Endometrial microvascular endothelial cells (primary cell): ENCODE measurements around the gene CHI3L2. TPM values are rescaled to one million over a fixed set of nuclear protein-coding genes. Genes with fewer than 3 reads are reported as not detected.

ENCODE experiments used
- in situ Hi-C: cut with HindIII; loops from 2 replicates; pipeline ENCODE4 v1.10.0; 2017; ENCODE audit warnings: low sequenced_read_pairs, low pct_unique_long_range_greater_than_20kb; ENCODE audit errors: inconsistent ontology term
- total RNA-seq: library from RNA; depleted of rRNA; stranded (reverse); fragments of >200 nt; gene quantifications from one replicate; pipeline ENCODE4 v1.2.3, GENCODE V29; 2015; ENCODE audit errors: inconsistent ontology term

The CHI3L2 gene, protein sequence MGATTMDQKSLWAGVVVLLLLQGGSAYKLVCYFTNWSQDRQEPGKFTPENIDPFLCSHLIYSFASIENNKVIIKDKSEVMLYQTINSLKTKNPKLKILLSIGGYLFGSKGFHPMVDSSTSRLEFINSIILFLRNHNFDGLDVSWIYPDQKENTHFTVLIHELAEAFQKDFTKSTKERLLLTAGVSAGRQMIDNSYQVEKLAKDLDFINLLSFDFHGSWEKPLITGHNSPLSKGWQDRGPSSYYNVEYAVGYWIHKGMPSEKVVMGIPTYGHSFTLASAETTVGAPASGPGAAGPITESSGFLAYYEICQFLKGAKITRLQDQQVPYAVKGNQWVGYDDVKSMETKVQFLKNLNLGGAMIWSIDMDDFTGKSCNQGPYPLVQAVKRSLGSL
- total RNA-seq: not detected

DNA sequence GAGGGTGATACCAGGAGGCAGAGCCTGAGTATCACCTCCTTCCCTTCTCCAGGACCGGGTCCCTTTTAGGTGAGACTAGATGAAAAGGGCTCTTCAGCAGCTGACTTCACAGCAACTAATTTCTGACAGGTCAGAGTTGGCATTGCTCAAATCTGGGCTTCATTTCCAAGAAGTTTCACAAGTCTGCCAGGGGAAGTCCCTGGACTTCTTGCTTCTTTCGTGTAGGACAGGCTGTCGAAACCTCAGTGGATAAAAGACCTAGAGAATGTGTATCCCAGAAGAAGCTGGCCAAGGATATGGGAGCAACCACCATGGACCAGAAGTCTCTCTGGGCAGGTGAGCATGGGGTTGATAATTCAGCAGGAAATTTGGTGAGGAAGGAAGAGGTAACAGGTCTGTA is at the start of gene CHI3L2:
Gene CHI3L2, plus strand, starts transcription at position 280 of the 400 bp plus-strand sequence. Its CDS starts 17 bp downstream, at position 297.
- in situ Hi-C loops: no loop called here

DNA sequence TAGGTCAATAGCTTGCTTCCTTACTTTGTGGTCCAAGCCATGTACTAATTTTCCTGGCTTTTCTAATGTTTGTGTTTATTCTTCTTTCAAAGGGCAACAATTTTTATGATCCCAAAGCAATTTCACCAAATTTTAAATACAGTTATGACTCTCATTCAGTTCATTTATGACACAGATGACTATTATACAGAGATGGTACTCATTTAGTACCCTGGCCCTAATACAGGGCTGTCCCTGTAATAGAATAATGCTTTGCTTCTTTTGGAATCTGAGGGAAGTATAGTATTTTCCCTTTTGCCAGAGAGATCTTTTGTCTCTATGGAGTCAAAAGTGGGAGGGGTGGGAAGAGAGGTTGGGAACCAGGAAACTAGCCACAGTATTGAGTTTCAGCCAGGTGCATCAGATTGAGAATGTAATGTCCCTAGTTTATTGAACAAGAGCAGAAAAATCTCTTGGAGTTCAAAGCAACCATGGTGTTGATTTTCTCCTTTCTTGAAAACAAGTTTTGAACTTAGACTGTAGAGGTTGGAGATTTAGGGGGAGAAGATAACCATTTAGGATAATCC is 47.5 kb upstream of the CHI3L2 start:
- in situ Hi-C loops: no loop called here

DNA sequence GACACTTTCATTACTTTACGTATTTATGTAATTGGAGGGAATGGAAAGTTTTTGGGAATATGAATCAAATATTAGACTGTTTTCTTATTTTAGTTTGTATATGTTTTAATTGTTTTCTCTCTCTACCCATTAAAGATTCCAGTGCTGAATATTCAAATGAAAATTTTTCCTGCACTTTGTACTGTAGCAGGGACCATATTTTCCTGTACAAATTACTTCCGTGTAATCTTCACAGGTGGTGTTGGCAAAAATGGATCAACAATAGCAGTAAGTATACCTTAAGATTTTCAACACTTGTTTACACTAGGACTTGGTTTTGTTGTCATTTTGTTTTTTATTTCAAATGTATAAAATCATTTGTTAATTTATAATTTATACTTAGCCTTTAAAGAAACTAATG is 45.5 kb upstream of the CHI3L2 start:
- in situ Hi-C loops: no loop called here

DNA sequence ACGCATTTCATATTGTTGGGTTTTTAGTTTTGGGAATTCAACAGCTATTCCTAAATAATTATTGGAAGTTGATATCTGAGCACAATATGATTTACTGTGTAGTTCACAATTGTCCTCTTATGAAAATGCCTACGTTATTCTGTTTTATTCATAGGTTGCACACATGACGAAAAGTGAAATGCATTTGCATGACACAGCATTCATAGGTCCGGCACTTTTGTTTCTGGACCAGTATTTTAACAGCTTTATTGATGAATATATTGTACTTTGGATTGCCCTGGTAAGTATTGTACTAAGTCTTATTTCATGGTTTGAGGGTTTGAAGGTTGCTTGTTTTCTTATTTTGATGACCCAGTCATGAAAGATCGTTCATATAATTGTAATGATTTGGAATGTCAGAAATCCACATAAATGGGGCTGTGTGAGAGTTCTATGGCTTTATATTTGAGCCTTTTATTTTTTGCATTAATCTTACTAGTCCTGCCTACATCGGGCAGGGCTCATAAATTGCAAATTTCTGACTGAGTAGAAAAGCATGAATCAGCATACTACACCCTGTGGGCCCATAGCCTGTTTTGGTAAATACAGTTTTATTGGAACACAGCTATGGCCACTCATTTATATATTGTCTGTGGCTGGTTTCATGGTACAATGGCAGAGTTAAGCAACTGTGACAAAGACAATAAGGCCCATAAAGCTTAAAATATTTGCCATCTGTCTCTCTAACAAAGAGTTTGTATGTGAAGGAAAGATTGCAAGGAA is 44.0 kb upstream of the CHI3L2 start:
- in situ Hi-C loops: no loop called here

DNA sequence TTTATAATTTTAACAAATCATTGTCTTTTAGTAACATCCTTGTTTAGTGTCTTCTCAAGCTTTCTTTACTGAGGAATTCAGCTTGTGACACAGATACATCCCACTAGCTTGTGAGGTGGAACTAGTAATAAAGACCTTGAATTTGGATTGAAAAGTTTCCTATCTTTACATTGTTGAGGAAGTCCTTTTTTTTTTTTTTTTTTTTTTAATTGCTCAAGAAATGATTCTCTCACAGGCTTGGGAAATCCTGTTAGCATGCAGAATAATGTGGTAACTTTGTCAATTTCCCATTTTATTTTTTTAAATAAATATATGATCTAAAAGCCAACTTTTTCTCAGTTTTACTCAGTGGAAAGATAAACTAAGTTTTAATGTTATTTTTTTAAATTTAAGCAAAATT is 42.9 kb upstream of the CHI3L2 start:
- in situ Hi-C loops: no loop called here

DNA sequence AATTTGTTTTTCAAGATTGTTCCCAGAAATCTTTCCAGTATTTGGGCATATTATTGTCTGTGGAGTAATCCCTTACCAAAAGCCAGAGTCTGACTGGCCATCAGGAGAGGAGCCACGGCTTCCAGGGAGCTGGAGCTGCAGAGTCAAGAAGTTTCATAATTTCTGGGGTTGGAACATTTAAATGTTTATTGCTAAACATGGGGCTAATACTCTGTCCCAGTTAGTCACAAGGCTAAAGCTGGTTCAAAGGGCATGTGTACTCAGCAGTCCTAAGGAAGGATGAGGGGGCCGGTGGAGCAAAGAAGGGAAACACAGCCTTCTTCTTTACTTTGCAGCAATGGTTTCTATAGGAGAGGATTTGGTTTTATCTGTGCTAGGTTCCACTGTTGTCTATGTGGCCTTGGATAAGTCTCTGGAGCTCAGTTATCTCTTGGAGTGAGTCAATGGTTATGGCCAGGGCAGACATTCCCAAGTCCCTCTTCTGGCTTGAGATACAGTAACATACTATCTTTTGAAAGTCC is 36.5 kb upstream of the CHI3L2 start:
- in situ Hi-C loops: no loop called here

DNA sequence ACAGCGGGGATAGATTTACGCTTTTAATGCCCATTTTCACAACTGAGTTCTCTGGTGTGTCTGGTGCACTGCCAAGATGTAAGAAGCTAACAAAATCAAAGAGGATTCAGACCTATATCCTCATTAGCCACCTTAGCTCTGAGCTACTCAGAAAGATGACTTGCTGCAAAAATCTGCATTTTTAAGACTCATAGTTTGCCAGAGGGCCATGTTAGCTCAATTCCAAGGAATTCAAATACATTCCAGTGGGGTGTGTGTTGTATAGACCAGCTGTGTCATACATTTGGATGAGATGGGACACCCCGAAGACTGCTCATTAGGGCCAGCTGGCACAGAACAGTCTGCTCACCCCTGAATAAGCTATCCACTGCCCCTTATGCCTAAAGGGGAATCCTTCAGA is 36.0 kb upstream of the CHI3L2 start:
- in situ Hi-C loops: no loop called here

DNA sequence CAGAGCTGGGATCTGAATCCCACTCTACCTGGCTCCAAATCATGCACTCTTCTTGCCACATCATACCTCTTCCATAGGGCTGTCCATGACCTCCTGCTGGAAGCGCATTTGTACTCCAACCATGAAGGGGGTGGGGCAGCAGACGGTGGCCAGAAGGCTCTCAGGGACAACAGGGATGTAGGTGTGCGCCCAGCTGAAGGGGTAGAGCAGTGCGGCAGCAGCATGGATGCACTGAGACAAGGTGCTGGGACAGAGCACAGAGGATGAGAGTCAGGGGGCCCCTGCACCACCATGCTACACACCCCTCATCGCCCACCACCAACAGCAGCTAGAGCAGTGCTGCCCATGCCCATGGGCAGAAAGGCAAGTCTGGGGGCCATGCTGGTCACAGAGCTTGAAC is 35.4 kb upstream of the CHI3L2 start:
- in situ Hi-C loops: no loop called here

DNA sequence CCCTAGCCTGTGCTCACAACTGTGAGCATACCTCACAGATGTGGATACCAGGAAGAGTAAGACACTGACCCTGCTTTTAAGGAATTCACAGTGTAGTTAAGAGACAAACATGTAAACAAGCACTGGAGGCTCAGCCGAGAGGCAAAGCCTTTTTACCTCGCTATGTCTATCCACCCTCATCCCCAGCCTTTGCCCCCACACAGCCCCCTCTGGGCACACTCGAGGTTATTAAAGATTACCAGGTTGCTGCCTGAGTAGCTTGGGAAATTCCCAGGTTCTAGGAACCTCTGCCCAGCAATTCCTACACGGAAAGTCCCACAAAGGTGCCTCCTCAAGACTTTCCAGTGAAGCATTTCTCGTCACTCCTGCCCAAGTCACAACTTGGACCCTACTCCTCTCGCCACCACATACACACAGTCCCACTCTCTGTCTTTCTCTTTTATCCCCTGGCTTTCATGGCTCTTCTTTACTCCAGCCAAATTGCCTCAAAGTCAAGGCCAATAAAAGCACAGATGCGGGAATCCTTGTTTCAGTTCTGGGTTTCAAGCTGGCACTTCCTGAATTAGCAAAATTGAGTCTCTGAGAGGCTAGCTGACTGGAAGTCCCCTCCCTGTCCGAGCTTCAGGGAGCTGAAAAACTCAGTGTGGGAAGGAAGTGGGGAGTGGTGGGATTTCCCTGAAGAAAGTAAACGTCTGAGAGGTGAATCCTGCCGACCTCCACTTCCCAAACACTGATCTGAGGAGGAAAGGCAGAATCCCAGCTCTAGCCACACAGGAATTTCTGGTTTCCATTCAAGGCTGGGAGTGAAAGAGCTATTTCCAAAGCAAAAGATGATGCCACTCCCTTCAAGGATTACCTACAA is 34.6 kb upstream of the CHI3L2 start:
- in situ Hi-C loops: no loop called here

DNA sequence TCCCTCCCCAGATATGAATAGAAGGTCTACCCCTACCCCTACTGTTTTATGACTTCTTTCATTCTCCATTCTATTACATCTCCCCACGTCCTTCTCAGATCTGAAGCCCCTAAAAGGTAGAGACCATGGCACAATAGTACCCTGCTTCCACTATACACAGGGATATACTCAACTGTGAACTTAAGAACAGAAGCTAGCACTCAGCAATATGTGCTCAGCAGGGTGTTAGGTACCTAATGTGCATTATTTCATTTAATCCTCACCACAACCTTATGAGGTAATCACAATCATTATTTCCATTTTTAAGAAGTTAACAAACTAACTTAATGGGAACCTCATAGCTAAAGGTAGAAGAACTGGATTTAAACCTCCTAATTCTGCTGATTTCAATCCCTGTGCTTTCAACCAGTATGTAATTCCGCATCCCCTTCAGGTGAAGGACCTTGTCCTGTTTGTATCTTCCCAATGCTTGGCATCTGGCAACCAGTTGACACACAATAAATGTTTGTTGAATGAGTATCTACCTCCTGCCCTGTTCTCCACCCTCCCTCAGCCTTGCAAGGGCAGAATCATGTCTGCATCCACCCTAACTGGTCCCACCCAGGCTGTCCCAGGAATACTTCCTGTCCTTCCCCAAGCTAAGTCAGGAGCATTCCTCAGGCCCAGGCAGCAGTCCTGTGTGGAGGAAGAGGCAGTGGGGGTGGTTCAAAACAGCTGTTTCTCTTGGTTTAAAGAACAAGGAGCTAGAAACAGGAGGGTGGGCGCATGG is 33.6 kb upstream of the CHI3L2 start:
- in situ Hi-C loops: no loop called here

DNA sequence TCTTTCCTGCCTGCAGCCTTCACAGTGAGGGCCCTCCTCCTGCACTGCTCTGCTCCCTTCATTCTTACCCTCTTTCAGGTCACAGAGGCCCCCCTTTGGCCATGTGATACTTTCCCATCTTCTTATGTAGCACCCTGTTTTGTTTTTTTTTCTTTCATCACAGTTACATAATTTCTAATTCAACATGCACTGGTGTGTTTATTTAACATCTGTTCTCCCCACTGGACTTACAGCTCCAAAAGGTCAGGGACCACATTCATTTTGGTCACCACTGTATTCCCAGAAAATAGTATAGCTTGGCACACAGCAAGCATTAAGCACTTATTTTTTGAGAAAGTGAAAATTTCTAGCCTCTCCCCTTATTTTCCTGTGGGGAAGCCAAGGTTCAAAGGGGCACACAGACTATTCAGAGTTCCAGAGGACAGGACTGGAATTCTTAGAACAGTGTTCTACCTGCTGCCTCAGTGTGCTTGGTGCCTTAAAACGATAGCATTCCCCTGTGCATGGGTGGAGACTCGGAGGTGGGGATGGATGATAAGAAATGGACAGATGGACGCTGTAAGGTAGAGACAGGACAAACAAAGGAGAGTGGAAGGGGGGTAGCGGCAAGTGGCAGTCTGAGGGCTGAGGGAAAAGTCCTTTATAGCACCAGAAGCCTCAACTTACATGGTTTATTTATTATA is 32.4 kb upstream of the CHI3L2 start:
- in situ Hi-C loops: no loop called here

DNA sequence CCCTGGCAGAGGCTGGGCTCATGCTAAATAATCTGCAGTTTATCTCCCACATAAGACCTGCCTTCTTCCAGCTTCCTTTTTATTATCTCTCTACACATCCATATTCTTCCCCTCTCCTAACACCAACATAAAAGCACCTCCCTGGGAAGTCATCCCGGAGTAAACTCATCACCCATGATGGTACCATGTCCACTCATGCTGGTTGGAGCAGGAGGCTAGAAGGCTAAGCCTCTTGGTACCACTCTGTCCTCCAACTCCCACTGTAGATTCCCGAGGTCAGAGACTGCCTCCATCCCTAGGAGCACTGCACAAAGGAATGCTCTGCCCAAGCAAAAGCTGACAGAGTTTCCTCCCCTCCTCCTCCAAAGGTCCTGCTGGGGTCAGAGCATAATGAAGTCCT is 31.3 kb upstream of the CHI3L2 start:
- in situ Hi-C loops: no loop called here

DNA sequence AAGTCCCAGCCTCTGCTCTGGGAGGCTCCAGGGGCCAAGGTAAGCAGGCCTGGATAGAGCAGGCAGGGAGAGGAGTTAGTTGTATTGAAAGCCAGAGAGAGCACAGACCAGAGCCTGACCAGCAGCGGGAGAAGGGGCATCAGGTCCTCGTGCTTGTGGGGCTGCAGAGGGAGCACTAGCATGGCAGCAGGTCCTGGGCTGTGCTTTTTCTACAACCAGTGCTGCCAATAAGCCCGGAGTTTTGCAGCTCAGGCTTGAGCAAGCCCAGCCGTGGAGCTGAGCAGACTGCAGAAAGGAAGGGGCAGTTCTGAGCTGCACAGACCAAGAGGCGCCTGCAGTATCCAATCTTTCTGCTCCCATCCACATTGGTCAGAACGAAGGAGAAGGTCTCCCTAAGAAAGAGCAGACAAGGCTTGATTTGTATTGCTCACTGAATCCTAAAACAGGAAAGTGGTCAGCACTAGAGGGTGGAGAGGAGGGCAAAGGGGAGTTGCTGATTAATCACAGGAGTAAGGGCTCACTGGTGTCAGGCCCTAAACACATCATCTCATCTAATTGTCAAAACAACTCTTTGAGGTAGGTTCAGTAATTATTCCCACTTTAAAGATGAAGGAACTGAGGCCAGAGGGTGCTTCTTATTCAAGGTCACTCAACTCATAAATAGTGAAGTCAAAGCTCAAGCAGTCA is 29.8 kb upstream of the CHI3L2 start:
- in situ Hi-C loops: no loop called here

DNA sequence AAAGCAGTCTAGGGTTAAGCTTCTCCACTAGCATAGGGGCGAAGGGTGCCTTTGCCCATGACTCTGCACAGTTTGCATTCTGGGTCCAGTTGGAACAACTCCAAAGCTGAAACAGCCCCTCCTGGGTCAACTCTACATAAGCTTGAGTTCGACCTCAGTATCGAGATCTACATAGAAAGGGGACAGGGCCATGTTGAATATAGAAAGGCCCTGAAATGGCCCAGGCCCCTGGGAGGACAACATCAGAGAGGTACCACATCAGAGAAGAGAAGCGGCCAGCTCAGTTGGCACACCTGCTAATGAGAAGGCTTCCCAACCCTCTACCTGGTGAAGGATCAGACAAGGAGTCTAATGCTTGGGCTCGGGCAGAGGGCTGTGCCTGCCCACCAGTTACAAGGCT is 28.7 kb upstream of the CHI3L2 start:
- in situ Hi-C loops: no loop called here

DNA sequence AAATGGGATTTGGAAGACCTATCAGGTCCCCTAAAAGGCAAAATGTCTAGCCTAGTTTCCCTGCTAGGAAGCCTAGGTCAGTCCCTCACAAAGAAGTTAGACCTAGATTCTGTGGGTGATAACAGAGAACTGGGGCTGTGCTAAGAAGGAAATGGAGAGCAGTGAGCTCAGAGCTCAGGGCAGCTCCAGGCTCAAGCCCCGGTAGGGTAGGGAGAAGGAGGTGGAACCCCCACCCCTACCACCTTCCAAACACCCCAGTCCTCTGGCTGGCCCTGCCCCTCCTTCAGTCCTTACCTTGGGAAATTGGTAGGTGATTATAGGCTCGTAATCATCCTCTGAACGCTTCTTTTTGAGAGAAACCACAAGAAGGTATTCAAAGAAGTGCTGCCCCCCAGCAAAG is 28.2 kb upstream of the CHI3L2 start:
- in situ Hi-C loops: no loop called here

DNA sequence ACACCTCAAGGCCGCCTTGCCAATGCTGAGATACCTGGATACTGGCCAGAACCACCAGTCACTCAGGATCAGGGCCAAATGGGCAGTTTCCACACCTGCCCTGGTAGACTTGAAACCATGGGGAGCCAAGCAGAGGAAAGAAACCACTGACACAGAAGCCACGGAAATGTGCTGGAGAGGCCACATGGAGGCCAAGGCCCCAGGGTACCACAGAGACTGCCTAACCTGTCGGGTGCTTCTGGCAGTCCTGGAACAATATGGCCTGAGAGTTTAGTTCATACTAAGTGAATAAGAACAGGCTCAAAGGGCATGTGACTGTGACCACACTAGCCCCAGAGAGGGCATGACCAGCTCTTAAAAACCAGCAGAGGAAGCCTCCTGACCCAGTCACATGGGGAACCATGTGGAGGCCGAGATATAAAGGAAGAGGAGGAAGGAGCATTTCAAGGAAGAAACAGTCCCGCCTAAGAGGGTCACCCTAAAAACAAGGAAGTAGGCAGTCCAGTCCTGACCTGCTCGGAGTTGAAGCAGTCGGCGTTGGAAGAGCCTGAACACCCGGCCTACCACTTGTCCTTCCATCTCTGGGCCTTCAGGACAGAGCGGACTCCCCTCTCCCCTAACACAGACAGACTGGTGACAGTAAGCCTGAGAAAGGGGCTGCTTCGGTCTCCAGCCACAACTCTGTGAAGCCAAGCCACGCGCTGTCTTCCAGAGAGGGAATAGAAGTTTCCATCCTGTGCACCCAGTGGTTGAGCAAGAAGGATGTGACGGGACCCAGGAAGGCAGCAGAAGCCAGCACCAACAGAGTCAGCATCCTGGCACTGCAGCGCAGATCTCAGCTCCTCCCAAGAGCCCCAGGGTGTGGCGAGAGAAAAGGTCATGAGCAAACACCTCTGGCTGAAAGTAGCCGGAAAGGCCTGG is 27.4 kb upstream of the CHI3L2 start, which contains the start of gene DENND2D:
Gene DENND2D, minus strand, starts transcription at position 766 of the 921 bp plus-strand sequence. Its CDS starts 187 bp downstream, at position 579.
- in situ Hi-C loops: loop anchor here (25.0 kb wide), 1 partner anchor 212 kb away; no protein-coding TSS in a partner anchor
